ENCODE data around the gene ETV1.

The ETV1 gene

DNA sequence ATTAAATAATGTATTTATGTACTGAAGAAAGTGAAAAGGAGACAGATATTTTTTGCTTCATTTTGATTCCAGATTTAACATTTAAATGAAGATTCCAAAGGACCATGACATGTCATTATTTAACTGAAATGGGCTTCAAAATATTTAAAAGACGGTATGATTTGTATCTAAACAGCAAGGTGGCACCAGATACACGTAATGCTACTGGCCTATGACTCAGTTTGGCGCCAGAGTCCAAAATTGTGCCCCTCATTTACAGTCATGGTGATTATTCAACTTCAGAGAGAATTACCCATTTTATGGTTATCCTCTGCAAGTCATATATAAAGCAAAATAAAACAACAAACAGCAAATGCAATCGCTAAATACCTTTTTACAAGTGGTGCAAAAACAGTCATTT, 94.5 kb downstream of the ETV1 start:
- Histone ChIP-seq H3K27ac (no peak overlapping the region), H3K4me3 (no peak overlapping the region)

DNA sequence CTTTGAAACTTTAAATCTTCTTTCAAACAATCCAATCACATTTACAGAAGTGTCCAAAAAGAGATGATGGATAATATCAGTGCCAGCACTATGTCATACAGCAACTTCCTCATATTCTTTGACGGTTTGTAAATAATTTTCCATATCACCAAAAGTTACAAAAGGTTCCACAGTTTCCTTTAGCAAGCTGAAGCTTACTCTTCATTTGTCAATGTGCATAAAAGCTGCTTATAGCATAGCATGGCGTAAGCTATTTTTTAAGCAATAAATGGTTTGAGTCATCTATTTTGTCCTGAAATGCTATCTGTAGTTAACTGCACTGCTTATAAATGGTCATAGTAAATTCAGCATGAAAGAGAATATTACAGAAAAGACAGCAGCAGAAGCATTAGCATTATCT, 95.1 kb downstream of the ETV1 start:
- Histone ChIP-seq H3K4me3 (no peak overlapping the region), H3K27ac (no peak overlapping the region)

DNA sequence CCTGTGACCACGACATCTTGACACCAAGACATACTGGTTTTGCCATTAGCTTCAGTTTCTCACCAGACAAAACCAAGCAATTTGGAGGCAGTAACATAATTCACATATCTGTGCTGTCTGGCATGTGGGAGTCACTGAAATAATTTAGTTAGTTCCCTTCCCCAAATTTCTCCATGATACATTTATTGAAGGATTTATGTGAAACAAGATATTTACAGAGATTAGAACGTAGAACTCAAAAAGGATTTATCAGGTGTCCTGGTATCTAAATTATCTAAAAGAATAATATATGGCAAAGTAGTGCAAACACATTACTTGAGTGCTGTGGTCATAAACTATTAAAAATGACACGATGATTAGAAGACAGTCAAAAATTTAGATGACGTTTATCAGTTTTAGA, 98.7 kb downstream of the ETV1 start:
- H3K4me3 ChIP-seq = no peak overlapping the region
- no peak overlapping the region for H3K27ac ChIP-seq

DNA sequence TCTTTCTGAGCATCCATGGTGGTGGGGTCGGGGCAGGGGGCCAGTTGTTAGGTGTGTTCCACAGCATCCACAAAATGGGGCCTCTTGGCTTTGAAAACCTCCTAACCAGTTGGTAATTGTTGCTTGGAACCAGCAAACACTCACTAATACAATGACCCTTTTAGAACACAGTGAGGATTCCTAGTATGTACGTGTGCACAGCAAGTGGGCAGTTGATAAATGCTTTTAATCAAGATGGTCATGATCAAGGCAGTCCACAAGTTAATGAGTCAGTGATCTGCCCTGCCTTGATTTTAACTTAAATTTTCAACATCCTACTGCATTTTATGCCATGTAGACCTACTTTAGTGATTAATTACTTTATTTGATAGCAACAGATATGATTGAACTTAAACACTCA, 103.1 kb downstream of the ETV1 start:
- Histone ChIP-seq H3K27ac (no peak overlapping the region), H3K4me3 (no peak overlapping the region)

DNA sequence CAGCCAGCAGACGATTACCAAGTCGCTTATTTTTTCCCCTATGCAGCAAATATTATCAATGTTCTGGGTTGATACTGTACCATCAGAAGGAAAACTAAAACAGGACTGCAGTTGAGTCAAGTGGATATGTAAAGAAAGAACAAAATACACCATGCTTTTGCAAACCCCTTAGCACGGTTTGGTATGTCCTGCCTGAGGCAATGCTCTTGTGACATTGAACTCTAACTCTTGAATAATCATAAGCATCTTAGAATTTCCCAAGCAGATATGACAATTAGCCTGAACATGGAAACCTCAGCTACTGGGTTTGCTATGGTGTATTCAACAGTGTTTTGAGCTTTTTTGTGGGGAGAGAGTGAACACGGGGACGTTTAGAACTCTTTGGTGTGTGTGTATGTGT, 107.4 kb downstream of the ETV1 start:
- H3K27ac ChIP-seq = no peak overlapping the region
- no peak overlapping the region for H3K4me3 ChIP-seq

DNA sequence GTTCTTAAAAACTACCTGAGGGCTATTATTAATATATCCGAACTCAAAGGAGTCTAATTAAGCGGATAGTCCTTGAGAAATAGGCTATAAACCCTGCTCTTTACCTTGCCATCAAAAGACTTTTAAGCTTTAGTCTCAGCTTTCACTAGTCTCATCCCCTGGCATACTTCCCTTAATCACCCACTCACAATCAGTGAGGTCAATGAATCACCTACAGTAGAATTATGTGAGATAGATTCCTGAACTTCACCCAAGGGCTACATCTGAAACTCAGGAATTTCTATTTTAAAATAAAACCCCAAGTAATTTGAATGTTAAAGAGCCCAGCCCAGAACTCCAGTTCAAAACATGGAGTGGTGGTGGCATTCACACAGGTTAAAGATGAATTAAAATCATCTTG, 108.7 kb downstream of the ETV1 start:
- Histone ChIP-seq H3K4me3 (no peak overlapping the region), H3K27ac (peak overlapping the region in 5 of 21 experiments; percentile 14 to 70 (median 35))

DNA sequence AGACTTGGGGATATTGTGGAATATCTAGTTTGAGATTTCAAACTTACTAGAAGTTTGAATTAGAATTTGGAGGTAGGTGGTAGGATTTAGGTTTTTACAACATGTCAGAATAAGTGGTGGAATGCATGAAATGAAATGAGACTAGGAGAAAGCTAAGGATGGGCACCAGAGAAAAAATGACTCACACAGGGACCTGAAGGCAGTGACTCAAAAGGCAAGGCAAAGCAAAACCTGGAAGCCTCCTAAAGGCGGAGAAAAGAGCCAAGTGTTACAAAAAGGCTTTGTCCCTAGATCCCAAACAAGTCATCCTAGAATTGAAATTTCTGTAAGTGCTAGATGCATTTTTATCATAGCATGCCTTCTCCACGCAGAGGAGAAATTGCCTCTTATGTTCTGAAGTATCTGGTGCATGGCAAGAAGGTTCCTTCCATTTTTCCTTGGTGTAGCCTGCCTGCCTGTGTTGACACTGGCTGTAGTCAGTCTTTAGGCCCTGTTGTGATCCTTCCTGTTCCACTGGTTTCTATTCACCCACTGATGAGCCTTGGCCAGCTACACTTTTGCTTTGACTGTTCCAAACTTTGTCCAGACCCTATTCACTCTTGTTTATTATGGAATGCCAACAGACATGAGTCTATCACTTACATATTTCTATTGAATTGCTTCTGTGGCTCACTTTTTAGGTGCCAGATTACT, 109.3 kb downstream of the ETV1 start:
- peak overlapping the region in 7 of 21 experiments; percentile 14 to 70 (median 45) for H3K27ac ChIP-seq
- no peak overlapping the region for H3K4me3 ChIP-seq

DNA sequence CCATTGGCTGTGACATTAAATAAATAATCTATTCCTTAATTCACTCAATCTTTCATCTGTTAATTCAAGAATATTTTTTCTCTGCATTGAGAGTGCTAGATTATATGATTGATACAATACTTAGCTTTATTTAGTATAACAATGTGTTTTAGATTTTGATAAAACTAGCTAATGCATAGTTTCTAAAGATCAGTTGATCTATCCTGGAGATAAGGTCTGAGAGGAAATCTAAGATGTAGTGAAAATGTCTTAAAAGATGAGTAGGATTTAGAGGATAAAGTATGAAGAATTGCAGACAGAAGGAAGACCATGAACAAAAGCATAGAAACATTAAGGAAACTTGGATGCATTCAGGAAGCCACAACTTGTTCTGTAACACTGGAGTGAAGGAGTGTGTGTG, 110.3 kb downstream of the ETV1 start:
- H3K27ac ChIP-seq = no peak overlapping the region

DNA sequence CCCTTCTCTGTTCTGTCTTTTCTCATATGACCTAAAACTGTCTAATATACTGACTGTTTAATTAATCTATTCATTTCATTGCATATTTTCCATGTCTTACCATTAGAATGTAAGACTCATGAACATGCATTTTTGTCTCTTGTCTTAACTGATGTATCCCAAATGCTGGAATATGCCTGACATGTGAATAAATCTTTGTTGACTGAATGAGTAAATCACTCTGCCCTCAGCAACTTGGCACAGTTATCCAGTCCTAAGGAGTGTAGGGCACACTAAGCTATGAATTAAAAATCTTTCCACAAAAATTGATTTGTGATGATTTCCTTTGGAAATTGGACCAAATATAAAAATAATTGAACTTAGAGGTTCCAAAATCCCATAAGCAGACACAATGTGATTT, 111.3 kb downstream of the ETV1 start:
- no peak overlapping the region for H3K27ac ChIP-seq

More for the DNA sequence above, 110.3 kb downstream of the ETV1 start:
- no peak overlapping the region for H3K4me3 ChIP-seq

DNA sequence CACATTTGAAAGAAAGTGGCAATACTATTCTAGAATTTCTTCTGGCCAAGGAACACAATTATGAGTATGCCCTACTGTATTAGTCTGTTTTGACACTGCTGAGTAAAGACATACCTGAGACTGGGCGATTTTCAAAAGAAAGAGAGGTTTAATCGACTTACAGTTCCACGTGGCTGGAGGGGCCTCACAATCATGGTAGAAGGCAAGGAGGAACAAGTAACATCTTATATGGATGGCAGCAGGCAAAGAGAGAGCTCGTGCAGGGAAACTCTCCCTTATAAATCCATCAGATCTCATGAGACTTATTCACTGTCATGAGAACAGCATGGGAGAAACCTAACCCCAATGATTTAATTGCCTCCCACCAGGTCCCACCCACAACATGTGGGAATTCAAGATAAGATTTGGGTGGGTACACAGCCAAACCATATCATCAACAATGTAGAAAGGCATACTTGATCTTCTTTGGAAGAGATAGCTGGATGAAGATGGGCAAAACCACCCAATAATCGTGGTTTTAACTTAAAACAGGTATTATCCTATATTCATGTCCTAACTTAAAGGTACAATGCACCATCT, 113.9 kb downstream of the ETV1 start:
- H3K4me3 ChIP-seq = no peak overlapping the region
- no peak overlapping the region for H3K27ac ChIP-seq

More for the DNA sequence above, 111.3 kb downstream of the ETV1 start:
- no peak overlapping the region for H3K4me3 ChIP-seq

DNA sequence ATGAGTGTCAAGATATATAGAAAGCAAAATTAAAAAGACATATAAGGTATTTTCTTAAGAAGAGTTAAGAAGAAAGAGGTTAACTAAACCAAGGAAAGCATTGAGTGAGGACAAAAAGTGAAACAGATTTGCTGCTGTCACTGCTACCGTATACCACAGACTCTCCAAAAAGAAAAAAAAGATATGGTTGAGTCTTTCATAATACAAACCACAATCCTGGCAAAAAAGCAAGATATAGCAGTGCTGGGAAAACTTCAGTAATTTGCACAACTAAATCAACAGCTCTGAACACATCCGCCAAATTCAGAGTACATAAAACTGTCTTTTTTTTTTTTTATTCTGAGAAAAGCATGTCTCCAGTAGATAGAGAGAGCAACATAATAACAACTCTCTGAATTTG, 114.7 kb downstream of the ETV1 start:
- no peak overlapping the region for H3K27ac ChIP-seq
- H3K4me3 ChIP-seq = no peak overlapping the region

DNA sequence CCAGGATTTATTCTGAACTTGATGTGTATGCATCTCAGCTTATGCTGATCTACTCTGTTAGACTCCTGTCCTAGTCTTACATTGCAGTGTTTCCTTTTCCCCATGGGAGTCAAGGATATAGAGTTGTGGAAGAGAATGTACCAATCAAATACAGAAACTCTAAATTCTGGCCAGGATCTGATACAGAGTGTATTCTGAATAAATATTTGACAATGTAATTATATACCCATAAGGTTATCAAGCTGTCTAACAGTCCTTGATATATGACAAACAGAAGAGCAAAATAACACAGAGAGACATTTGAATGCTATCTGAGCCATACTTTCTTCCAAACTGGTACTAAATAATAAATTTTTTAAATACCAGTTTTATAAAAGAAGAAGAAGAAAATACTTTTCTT, 116.8 kb downstream of the ETV1 start:
- Histone ChIP-seq H3K27ac (no peak overlapping the region), H3K4me3 (no peak overlapping the region)

DNA sequence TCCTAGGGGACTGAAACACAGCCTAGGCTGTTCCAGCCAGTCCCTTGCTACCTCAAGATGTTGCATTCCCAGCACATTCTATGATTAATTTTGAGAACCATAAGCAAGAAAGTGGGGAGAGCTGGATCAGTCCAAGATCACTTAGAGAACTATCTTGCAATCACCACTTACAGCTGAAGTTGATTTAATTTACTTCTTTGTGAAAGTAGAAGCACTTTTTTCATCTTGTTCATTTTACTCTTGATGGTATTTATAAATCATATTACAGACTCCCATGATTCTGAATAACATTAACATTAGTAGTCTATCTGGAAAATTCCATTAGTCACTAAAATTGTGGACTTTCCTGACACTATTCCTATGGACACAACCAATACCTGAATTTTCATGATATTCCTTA, 118.5 kb downstream of the ETV1 start:
- Histone ChIP-seq H3K27ac (no peak overlapping the region), H3K4me3 (no peak overlapping the region)

DNA sequence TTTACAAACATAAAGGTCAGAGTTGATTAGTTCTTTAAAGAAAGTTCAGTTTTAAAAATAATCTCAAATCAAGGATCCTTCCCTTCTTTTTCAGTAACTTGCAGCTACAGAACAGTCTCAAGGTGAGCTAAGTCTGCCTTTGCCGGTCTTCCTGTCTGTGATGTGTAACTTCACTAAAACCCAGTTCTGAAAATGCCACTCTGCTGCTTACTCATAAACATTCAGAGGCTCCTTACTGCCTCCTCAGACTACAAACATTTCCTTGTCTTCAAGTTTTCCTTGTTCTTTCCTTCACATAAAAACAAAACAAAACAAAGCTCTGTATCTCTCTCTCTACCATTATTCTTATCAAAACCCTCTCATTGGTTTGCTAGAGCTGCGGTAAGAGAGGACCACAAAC, 128.7 kb downstream of the ETV1 start:
- Histone ChIP-seq H3K27ac (no peak overlapping the region), H3K4me3 (no peak overlapping the region)

DNA sequence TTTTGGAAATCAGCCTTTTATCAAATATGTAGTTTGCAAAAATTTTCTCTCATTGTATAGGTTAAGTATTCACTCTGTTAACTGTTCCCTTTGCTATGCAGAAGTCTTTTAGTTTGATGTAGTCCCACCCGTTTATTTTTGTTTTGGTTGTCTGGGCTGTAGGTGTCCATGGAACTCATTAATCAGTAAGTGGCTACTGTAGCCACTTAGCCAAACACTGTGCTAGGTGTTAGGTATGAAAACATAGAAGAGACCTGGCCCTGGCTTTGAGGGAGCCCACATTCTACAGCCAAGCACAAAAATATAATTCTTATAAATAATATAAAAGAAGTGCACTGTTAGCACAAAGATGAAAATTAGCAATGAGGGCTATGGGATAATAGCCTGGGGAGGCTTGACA, 133.5 kb downstream of the ETV1 start:
- H3K27ac ChIP-seq = no peak overlapping the region
- no peak overlapping the region for H3K4me3 ChIP-seq

DNA sequence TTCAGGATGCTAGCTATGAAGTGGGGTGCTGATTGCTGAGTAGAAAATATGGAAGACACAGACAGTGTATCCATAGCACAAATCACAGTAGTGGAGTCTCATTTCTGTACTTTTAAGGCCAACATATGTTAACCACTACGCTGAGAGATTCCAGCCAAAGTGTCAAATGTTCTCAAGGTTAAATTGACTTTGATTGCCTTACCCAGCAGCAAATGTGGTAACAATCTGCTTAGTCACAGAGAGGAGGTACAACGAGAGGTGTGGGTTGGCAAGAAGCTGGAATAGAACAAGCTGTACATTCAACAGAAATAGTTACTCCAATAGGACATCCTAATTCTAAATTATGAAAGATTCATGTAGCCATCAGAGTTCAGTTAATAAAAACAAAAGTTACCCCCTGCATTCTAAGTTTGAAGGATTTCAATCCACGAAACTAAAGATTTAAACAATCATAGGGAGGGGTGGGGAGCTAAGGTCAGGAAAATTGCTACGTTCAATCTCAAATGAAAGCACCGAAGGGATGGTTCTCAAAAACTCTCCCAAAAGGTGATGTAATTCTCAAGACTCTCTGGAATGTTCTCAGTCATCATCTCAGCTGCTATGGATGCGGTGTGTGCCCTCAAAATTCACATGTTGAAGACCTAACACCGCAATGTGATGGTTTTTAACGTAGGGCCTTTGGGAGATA, 137.0 kb downstream of the ETV1 start:
- H3K27ac ChIP-seq = no peak overlapping the region
- H3K4me3 ChIP-seq = no peak overlapping the region

DNA sequence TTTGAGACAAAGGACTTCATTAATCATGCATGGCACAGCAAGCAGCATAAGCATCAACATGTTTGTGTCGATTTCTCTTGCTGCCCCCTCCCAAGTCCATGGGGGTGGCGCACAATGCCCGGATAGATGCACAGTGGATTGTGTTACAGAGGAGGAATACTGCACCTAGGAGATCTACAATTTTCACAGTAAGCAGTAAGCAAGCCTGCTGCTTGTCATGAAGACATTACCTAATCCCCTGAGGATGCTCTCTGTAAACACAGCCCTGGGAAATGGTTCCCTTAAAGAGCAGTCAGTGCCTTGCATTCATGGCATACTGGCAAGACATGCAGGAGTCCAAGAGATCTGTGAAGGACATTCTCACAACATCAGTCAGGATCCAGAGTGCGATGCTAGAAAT, 137.7 kb downstream of the ETV1 start:
- Histone ChIP-seq H3K4me3 (no peak overlapping the region), H3K27ac (no peak overlapping the region)

DNA sequence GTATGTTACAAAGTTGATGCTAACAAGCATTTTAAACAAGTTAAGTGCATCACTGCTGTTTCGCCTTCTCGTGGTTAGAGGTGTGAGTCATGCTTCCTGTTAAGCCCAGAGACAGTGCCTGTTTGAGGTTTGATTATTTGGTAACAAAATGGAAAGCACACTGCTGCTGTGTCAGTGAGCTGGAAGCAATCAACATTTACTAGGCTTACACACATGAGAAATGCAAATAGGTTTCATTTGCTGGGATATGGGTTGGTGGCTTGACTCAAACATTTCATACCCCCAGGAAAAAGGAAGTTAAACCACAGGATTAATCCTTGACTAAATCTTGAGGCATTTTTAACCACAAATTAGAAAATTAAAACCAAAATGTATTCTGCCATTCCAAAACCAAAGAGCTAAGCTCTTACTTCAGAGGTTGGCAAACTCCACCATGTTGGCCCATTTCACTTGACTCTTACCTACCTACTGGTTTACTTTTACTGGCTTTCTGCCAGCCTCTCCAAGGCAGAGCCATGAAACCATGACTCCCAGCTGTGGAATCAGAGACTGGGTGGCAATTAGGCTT, 139.2 kb downstream of the ETV1 start:
- H3K27ac ChIP-seq = peak overlapping the region in 13 of 21 experiments; percentile 5 to 84 (median 57)
- no peak overlapping the region for H3K4me3 ChIP-seq

DNA sequence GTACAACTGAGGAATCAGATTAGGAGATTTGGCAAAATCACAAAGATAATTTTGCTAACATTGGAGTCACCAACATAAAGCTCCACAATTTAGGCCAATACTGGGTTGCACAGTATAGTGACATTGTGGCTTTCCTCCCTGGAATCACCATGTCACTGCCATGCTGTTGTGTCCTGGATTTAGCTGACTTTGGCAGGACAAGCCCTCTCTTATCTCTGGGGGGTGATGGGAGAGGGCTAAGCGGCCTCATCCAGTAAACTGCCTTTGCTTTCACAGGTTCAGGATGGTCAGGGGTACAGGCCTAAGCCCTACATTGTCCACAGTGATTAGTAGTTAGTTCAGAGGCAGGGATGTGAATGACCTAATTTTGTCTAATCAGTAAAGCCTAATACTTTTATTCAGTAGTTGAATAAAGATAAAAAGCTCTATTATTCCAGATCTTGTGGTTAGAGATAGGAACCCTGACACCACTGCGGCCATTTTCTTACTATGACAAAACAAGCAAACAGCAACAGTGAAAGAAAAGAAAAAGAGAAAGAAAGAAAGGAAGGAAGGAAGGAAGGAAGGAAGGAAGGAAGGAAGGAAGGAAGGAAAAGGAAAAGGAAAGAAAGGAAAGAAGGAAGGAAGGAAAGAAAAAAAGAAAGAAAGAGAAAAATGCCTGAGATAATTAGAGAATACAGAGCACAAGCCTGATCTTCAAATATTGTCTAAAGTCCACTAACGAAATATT, 140.1 kb downstream of the ETV1 start:
- Histone ChIP-seq H3K4me3 (no peak overlapping the region), H3K27ac (peak overlapping the region in 11 of 21 experiments; percentile 5 to 84 (median 60))

DNA sequence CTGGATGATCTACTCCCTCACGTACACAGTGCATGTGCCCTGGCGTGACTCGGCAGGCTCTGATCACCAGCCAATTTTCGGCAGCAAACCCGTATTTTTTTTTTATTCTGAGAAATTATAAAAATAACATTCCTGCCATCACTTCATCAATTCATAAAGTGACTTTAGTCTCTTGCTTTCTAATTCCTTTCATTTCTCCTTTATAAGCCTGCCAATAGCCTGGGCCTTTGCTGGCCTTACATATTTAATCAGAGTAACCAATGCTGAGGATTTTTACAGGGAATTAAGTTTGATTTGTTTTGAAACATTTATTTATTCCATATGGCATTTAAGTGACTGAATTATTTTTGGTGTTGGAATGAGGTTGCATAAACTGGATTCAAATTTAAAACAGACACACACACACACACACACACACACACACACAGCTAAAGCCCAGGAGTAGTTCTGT, 140.8 kb downstream of the ETV1 start:
- no peak overlapping the region for H3K4me3 ChIP-seq
- H3K27ac ChIP-seq = peak overlapping the region in 5 of 21 experiments; percentile 5 to 84 (median 60)
